Measurements from ENCODE around the gene RASGRF2.
"Not testable (repeated sequence)": the region's sequence is repeated elsewhere in the genome, so short reads cannot be mapped to it uniquely, and the experiment has no call there.

Gene RASGRF2

GRCh38 chr5:81244451-81244850 is 284.3 kb downstream of the RASGRF2 start:
- in situ Hi-C loops (cut with MboI; ENCODE audit: low pct_unique_long_range_greater_than_20kb, low sequenced_read_pairs): no loop called here
- DNase-seq: no peak

GRCh38 chr5:81245871-81246235 is 285.7 kb downstream of the RASGRF2 start:
- DNase-seq: no peak
- in situ Hi-C loops (cut with MboI; ENCODE audit: low pct_unique_long_range_greater_than_20kb, low sequenced_read_pairs): no loop called here

GRCh38 chr5:81246697-81247096 is 286.5 kb downstream of the RASGRF2 start:
- no peak for DNase-seq
- in situ Hi-C loops (cut with MboI; ENCODE audit: low pct_unique_long_range_greater_than_20kb, low sequenced_read_pairs): no loop called here

GRCh38 chr5:81247441-81247972 is 287.3 kb downstream of the RASGRF2 start:
- DNase-seq: no peak
- in situ Hi-C loops (cut with MboI; ENCODE audit: low pct_unique_long_range_greater_than_20kb, low sequenced_read_pairs): no loop called here

GRCh38 chr5:81249240-81249639 is 289.1 kb downstream of the RASGRF2 start:
- no peak for DNase-seq
- in situ Hi-C loops (cut with MboI; ENCODE audit: low pct_unique_long_range_greater_than_20kb, low sequenced_read_pairs): no loop called here

- in situ Hi-C loops (cut with MboI; ENCODE audit: low pct_unique_long_range_greater_than_20kb, low sequenced_read_pairs): no loop called here
- DNase-seq: no peak
Measured at GRCh38 chr5:81250004-81250403, 289.8 kb downstream of the RASGRF2 start.

GRCh38 chr5:81251922-81252321 is 291.8 kb downstream of the RASGRF2 start:
- no peak for DNase-seq
- in situ Hi-C loops (cut with MboI; ENCODE audit: low pct_unique_long_range_greater_than_20kb, low sequenced_read_pairs): no loop called here

GRCh38 chr5:81252904-81253303 is 292.7 kb downstream of the RASGRF2 start:
- DNase-seq: no peak
- in situ Hi-C loops (cut with MboI; ENCODE audit: low pct_unique_long_range_greater_than_20kb, low sequenced_read_pairs): no loop called here

- no peak for DNase-seq
- in situ Hi-C loops (cut with MboI; ENCODE audit: low pct_unique_long_range_greater_than_20kb, low sequenced_read_pairs): no loop called here
Measured at GRCh38 chr5:81253875-81254274, 293.7 kb downstream of the RASGRF2 start.

GRCh38 chr5:81254886-81255559 is 294.9 kb downstream of the RASGRF2 start:
- DNase-seq: no peak
- in situ Hi-C loops (cut with MboI; ENCODE audit: low pct_unique_long_range_greater_than_20kb, low sequenced_read_pairs): no loop called here

- in situ Hi-C loops (cut with MboI; ENCODE audit: low pct_unique_long_range_greater_than_20kb, low sequenced_read_pairs): no loop called here
Measured at GRCh38 chr5:81256766-81257165, 296.6 kb downstream of the RASGRF2 start.

GRCh38 chr5:81262796-81263195 is 302.6 kb downstream of the RASGRF2 start:
- DNase-seq; in situ Hi-C loops (cut with MboI; ENCODE audit: low pct_unique_long_range_greater_than_20kb, low sequenced_read_pairs): not testable (repeated sequence)

More at GRCh38 chr5:81256766-81257165, 296.6 kb downstream of the RASGRF2 start:
- DNase-seq: no peak

- in situ Hi-C loops (cut with MboI; ENCODE audit: low pct_unique_long_range_greater_than_20kb, low sequenced_read_pairs): no loop called here
- DNase-seq: no peak
Measured at GRCh38 chr5:81265101-81265500, 304.9 kb downstream of the RASGRF2 start.

- DNase-seq: no peak
- in situ Hi-C loops (cut with MboI; ENCODE audit: low pct_unique_long_range_greater_than_20kb, low sequenced_read_pairs): no loop called here
Measured at GRCh38 chr5:81268521-81269196, 308.5 kb downstream of the RASGRF2 start.

- no peak for DNase-seq
- in situ Hi-C loops (cut with MboI; ENCODE audit: low pct_unique_long_range_greater_than_20kb, low sequenced_read_pairs): no loop called here
Measured at GRCh38 chr5:81269751-81270393, 309.7 kb downstream of the RASGRF2 start.

GRCh38 chr5:81270394-81271027 is 310.3 kb downstream of the RASGRF2 start:
- DNase-seq; in situ Hi-C loops (cut with MboI; ENCODE audit: low pct_unique_long_range_greater_than_20kb, low sequenced_read_pairs): not testable (repeated sequence)
